Stimulated activated naive CD4-positive, alpha-beta T cell (primary cell): ENCODE data around the gene SYT12.
A peak's percentile ranks its signal among the peaks of the same experiment; 100 is the strongest.
"Not testable (repeated sequence)": the region's sequence is repeated elsewhere in the genome, so short reads cannot be mapped to it uniquely, and the experiment has no call there.

Experiments used
- DNase-seq, 6 experiments: peaks; one replicate each; lab custom pipeline; 2025; lab: John Stamatoyannopoulos, UW

The SYT12 gene

DNA sequence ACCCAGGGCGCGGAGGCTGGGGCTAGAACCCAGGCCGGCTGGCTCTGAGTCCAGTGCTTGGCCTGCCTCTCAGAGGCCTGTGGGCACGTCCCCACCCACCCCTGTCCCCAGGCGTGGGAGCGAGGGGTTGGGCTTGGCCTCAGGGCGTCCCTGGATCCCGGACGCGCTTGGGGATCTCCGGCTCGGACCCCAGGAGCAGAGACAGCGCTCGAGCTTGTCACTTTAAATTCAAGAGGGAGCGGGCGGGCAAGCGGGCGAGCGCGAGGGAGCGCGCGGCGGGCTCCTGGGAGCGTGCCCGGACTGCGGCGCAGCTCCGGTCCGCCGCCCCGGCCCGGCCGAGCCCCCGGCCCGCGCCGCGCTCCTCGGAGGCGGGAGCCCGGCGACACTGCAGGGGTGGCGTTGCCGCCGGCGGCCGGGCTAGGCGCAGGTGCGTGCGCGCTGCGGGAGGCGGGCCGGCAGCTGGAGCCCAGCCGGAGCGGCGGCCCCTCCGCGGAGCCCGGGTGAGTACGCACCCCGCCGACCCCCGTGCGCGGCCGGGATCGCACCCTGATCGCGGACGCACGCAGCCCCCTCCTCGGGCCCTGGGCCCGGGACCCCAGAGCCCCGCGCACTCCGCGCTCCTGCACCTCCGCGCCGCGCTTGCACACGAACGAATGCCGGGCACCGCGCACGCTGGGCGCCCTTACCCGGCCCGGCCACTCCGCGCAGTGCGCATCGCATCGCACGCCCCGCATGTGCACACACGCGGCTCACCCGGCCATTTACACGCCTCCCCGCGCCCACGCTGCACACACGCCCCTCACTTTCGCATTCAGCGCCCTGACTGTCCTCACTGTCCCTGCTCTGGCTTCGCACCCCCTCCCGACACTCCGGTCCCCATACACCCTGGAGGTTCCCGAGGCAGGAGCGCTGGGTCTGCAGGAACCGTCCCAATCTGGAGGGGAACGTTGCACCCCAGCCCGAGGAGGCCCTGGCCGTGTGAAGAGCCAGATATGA, at the start of gene SYT12:
Gene SYT12 (plus strand): TSS at position 174 of the 996 bp plus-strand sequence. CDS start 7,011 bp downstream, outside the sequence.
- peak in 1 of 6 experiments; percentile 13 for DNase-seq

- DNase-seq, result no peak
Observed at GRCh38 chr11:66973956-66974580, 48.9 kb upstream of the SYT12 start.

- DNase-seq, result no peak
Observed at GRCh38 chr11:66974724-66975404, 48.1 kb upstream of the SYT12 start, which contains the start of gene C11orf86. Gene C11orf86, plus strand, starts transcription at chr11:66975304. Its CDS starts 59 bp downstream, at chr11:66975363.

DNA sequence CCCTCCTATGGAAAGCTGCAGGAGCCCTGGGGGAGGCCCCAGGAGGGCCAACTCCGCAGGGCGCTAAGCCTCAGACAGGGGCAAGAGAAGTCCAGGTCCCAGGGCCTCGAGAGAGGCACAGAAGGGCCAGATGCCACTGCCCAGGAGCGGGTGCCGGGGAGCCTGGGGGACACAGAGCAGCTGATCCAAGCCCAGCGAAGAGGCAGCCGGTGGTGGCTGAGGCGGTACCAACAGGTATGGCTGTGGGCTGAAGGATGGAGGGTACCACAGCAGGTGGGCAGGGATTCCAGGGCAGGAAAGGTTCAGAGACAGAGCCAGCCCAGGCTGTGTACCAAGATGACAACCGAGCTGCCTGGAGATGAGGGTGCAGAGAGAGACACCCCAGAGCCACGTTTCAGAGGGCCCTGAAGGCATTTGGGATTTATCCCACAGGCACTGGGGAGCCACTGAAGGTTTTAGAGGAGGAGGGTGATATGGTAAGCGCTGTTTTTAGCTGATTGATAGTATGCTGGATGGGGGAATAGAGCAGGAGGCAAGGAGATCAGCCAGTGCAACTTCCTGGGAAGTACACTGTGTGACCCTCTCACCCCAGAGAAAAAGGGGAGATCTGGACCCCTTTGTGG, 47.4 kb upstream of the SYT12 start:
- no peak for DNase-seq

- DNase-seq, result peak in 1 of 6 experiments; percentile 11
Observed at GRCh38 chr11:66976028-66976467, 46.9 kb upstream of the SYT12 start.

DNA sequence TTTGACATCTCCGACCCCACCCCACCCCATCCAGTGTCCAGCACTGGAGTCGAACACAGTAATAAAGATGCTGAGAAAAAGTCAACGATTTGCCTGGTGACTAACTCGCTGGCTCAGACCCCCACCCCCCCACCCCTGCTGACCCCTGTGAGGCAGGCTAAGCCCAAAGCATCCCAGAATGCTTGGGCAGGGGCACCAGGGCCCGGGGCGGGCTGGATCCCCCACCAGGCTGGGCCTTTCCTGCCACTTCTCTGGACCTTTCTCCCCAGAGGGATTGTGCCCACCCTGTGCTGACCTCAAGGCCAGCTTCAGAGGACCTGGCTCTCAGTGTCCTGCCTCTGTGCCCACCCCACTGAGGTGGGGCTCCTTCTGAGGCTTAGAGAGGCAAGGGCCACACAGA, 46.0 kb upstream of the SYT12 start:
- DNase-seq, result no peak

GRCh38 chr11:66978229-66978628, 44.7 kb upstream of the SYT12 start:
- no peak for DNase-seq

DNA sequence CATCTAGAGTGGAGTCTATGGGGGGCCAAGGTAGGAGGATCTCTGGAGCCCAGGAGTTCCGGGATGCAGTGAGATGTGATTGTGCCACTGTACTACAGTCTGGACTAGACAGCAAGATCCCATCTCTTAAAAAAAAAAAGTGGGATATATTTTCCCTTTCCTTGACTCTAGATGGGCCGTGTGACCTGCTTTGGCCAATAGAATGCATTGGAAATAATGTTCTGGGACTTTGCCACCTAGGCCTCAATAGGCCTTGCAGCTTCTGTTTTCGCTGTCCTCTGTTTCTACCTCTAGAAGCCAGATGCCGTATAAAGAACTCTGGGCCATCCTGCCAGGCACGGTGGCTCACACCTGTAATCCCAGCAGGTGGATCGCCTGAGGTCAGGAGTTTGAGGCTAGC, 44.2 kb upstream of the SYT12 start:
- no peak for DNase-seq

- DNase-seq, result no peak
Observed at GRCh38 chr11:66979336-66979980, 43.5 kb upstream of the SYT12 start.

DNA sequence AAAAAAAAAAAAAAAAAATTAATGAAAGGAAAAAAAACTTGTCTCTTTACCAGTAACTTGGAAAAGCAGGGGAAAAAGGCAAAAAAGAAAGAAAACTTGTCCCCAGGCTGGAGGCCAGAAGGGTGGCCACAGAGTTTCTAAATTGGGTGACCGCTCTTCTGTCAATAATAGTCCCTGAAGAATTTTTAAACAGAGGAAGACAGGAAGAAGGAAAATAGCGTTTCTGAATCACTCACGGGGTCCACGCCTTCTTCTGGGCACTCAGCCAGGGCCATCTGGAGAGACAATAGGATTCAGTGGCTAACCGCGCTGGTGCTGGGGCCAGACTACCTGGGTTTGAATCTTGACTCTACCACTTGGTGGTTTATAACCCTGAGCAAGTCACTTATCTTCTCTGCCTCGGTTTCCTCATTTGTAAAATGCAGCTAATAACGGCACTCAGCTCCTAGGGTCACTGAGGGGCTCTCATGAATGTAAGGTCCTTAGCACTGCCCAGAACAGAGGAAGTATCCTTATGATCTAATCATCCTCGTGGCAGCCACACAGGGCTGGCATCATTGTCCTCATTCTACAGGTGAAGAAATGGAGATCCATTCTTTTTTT, 40.9 kb upstream of the SYT12 start:
- DNase-seq, result no peak

GRCh38 chr11:66983275-66983924, 39.5 kb upstream of the SYT12 start:
- DNase-seq, result no peak

- no peak for DNase-seq
Observed at GRCh38 chr11:66985508-66986177, 37.3 kb upstream of the SYT12 start.

DNA sequence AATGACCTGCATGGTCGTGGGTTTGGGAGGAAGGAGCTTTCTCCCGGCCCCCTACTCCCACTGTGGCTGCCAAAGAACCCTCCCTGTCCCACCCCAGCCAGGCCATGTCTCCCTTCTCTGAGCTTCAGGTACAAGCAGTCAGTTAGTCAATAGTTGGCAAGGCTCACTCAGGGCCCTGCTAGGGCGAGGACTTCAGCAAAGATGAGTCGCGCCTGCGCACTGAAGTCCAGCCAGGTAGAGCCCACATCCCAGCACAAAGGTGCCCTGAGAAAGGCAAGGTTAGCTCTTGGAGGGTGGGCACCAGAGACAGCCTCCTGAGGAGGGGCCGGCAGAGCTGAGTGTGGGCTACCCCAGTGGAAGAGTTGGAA, 36.8 kb upstream of the SYT12 start:
- DNase-seq, result no peak

DNA sequence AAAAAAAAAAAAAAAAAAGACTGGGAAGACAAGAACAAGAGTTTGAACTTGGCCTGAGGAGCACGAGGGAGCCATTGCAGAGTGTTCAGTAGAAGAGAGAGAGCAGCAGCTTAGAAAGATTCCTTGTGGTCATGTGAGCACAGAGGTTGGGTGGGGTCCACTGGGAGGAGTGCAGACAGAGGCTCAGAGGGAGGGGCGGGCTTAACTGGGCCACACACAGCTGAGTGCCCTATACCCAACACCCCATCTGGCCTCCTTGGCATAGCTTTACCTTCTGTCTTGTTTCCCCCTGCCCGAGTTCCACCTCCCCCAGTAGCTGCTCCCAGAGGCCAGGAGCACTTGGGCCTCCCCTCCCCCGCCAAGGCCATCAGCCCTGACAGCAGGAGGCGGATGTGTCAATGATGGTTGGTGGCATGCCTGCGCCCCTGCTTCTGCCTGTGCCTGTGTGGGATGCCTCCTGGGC, 35.7 kb upstream of the SYT12 start:
- no peak for DNase-seq

- DNase-seq, result no peak
Observed at GRCh38 chr11:66987924-66988637, 34.9 kb upstream of the SYT12 start.

DNA sequence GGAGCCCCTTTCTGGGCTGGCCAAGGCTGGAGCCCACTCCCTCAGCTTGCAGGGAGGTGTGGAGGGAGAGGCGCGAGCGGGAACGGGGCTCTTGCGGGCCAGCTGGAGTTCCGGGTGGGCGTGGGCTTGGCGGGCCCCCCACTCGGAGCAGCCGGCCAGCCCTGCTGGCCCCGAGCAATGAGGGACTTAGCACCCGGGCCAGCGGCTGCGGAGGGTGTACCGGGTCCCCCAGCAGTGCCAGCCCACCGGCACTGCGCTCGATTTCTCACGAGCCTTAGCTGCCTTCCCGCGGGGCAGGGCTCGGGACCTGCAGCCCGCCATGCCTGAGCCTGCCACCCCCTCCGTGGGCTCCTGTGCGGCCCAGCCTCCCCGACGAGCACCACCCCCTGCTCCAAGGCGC, 34.2 kb upstream of the SYT12 start:
- DNase-seq, result not testable (repeated sequence)

- DNase-seq, result not testable (repeated sequence)
Observed at GRCh38 chr11:66989360-66989759, 33.6 kb upstream of the SYT12 start.

GRCh38 chr11:66992041-66992440, 30.9 kb upstream of the SYT12 start:
- no peak for DNase-seq
